Spinal cord (tissue), 10 donors: ENCODE measurements around the gene DEAF1. TPM values are rescaled to one million over a fixed set of nuclear protein-coding genes. Genes with fewer than 3 reads are reported as not detected.
"Not testable (repeated sequence)": the region's sequence is repeated elsewhere in the genome, so short reads cannot be mapped to it uniquely, and the experiment has no call there.

Source experiments
- DNase-seq, 6 donors: peaks; one replicate each; pipeline versions ENCODE4 v3.0.0 to v3.0.0-alpha.2; 2013 to 2015; ENCODE audit warnings: low spot score in 6 of 6, low read depth in 4 of 6
- H3K27ac ChIP-seq: one replicate; pipeline ENCODE4 v1.5.1; 2013; ENCODE audit warnings: low read depth, low read length, control low read depth
- H3K27me3 ChIP-seq: one replicate; pipeline ENCODE4 v1.6.1; 2013; ENCODE audit warnings: low read length; ENCODE audit not compliant: control insufficient read depth, insufficient read depth
- H3K36me3 ChIP-seq: one replicate; pipeline ENCODE4 v1.6.1; 2013; ENCODE audit warnings: low read length; ENCODE audit not compliant: control insufficient read depth, insufficient read depth
- H3K4me1 ChIP-seq: one replicate; pipeline ENCODE4 v1.6.1; 2013; ENCODE audit warnings: low read length; ENCODE audit not compliant: control insufficient read depth, insufficient read depth
- H3K4me3 ChIP-seq: one replicate; pipeline ENCODE4 v1.5.1; 2013; ENCODE audit warnings: low read depth, low read length, control low read depth
- H3K9me3 ChIP-seq: one replicate; pipeline ENCODE4 v1.6.1; 2013; ENCODE audit warnings: low read length; ENCODE audit not compliant: control insufficient read depth, insufficient read depth
- WGBS: methylation state at CpG from one replicate; pipeline ENCODE4 v1.1.5; 2013; ENCODE audit warnings: missing lambda C conversion rate; ENCODE audit not compliant: insufficient coverage; 5-methylcytosine and 5-hydroxymethylcytosine counted together
- polyA plus RNA-seq, 2 donors: library from polyadenylated mRNA; unstranded; fragments of 120-200 nt; gene quantifications; one replicate each; pipeline ENCODE4 v1.2.1, GENCODE V29; 2013; ENCODE audit not compliant: insufficient read length in 2 of 2
- total RNA-seq, 2 donors: library from RNA; depleted of rRNA in 1 of 2; stranded (reverse); fragments of 120-200 nt in 1 of 2; fragments of >200 nt in 1 of 2; gene quantifications; one replicate each; pipeline versions ENCODE4 v1.2.3 to v1.2.4, GENCODE V29; 2013 to 2014
- donor health status: healthy.

Gene DEAF1
- total and polyA plus RNA-seq, 4 donors = 45.3 to 242 (median 154) TPM

DNA sequence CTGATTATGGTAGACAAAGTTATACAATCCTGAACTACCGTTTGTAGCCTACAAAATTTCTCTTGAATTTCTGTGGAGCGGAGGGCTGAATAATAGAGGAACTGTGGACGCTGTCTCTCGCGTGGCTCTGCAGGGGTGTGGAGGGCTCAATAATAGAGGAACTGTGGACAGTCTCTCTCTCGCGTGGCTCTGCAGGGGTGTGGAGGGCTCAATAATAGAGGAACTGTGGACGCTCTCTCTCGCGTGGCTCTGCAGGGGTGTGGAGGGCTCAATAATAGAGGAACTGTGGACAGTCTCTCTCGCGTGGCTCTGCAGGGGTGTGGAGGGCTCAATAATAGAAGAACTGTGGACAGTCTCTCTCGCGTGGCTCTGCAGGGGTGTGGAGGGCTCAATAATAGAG, 41.9 kb downstream of the DEAF1 start:
- H3K9me3 ChIP-seq = not testable (repeated sequence)

GRCh38 chr11:650482-650881, 44.5 kb downstream of the DEAF1 start:
- Histone ChIP-seq H3K27ac (no peak overlapping the region), H3K4me3 (no peak overlapping the region), H3K36me3 (peaks cover 80% of the 10 kb centered on the region), H3K27me3 (no peaks in the 10 kb centered on the region), H3K4me1 (no peaks in the 10 kb centered on the region), H3K9me3 (no peaks in the 10 kb centered on the region)
- DNase-seq = no peak
- 100% methylated on average over 7 of the region's 10 CpGs for WGBS

More for the DNA sequence above, 41.9 kb downstream of the DEAF1 start:
- H3K36me3 ChIP-seq = peaks cover 77% of the 10 kb centered on the region
- not testable (repeated sequence) for H3K4me3 ChIP-seq, DNase-seq, H3K27me3 ChIP-seq, H3K4me1 ChIP-seq, H3K27ac ChIP-seq
- 84% methylated on average over 12 of the region's 14 CpGs for WGBS

GRCh38 chr11:647672-648158, 47.3 kb downstream of the DEAF1 start:
- H3K4me3 ChIP-seq, H3K27me3 ChIP-seq, H3K27ac ChIP-seq, DNase-seq, H3K9me3 ChIP-seq, H3K4me1 ChIP-seq: not testable (repeated sequence)
- peaks cover 79% of the 10 kb centered on the region for H3K36me3 ChIP-seq
- WGBS = 89% methylated on average over 7 of the region's 14 CpGs

DNA sequence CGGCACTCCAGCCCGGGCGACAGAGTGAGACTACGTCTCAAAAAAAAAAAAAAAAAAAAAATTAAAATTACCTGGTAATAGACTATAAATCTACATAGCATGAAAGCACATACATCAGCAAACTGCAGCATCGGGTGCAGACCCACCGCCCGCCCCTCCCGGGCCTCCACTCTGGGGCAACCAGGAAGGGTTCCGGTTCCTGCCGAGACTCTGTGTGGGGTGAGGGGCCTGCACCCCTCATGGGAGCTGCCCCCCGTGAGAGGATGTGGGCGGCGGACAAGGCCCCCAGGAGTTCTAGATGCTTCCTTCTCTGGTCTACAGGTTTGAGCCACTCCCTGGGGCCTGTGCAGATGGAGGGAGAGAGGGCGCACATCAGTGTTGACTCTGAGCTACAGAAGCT, 48.8 kb downstream of the DEAF1 start:
- no peak for DNase-seq
- Histone ChIP-seq H3K36me3 (peaks cover 84% of the 10 kb centered on the region), H3K27ac (no peak overlapping the region), H3K9me3 (no peaks in the 10 kb centered on the region), H3K27me3 (peaks cover 2% of the 10 kb centered on the region), H3K4me3 (no peak overlapping the region), H3K4me1 (peaks cover under 1% of the 10 kb centered on the region)
- WGBS = 87% methylated on average over 9 of the region's 14 CpGs

- 86% methylated on average over 15 of the region's 16 CpGs for WGBS
- H3K4me3 ChIP-seq = no peak overlapping the region
- DNase-seq = no peak
- peaks cover 9% of the 10 kb centered on the region for H3K27me3 ChIP-seq
- no peaks in the 10 kb centered on the region for H3K9me3 ChIP-seq
- peaks cover 84% of the 10 kb centered on the region for H3K36me3 ChIP-seq
- peaks cover 8% of the 10 kb centered on the region for H3K4me1 ChIP-seq
- no peak overlapping the region for H3K27ac ChIP-seq
Measured at GRCh38 chr11:645536-645935, 49.5 kb downstream of the DEAF1 start.

DNA sequence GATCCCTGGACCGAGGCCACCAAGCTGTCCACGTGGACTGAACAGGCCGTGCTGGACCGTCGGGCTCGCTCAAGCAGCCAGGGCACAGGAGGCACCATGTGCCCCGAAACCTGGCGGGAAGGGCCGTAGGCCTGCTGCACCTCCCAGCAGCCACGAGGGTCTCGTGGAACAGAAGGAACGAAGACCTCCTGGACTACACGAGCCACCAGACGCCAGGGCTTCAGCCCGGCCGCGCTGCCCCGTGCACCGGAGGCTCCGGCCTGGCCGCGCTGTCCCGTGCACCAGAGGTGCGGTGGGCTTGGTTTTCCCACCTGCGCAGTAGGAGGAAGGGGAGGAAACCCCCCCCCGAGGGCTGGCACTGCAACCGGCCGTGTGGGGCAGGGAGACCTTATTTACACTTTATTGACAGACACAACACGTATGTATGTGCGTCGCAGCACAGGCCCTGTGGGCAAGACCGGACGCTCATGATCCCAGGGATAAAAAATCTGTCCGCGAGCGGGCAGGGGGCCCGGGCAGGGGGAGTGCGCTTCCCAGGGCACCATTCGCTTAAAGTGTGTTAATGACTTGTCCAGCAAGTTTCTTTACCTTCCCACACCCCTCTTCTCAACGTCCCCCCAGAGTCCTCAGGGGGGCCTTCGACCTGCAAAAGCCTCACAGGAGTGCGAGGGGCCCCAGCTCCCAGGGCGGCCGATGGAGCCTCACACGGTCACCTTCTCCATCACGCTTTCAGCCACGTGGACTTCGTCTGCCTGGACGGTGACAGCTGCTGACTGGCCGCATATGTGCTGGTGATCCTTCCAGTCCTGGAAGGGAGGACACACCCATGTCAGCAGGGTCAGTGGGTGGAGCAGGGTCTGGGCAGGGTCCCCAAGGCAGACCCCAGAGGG, 50.9 kb downstream of the DEAF1 start:
- no peak for DNase-seq
- Histone ChIP-seq H3K4me1 (peaks cover 14% of the 10 kb centered on the region), H3K4me3 (no peak overlapping the region), H3K27ac (no peak overlapping the region), H3K27me3 (peaks cover 17% of the 10 kb centered on the region), H3K36me3 (peaks cover 80% of the 10 kb centered on the region), H3K9me3 (no peaks in the 10 kb centered on the region)
- 92% methylated on average over 42 of the region's 50 CpGs for WGBS

DNA sequence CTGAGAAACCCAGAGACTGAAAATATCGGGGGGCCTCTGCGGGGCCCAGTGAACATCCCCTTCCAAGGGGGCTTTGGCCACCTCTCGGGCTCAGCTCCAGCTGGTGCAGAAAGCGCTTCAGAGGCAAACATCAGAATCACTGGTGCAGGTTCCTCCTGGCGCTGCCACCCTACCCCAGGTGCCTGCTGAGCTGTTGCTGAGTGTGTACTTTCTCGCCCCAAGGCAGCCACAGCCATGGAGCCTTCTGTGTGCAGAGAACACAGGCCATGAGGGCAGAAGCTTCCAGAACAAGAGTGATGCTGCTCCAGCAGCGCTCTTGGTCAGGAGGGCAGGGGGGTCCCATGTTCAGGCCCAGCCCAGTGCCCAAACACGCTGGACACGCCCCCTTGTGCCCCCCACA, 51.7 kb downstream of the DEAF1 start:
- Histone ChIP-seq H3K4me1 (peaks cover 21% of the 10 kb centered on the region), H3K36me3 (peaks cover 76% of the 10 kb centered on the region), H3K27me3 (peaks cover 24% of the 10 kb centered on the region), H3K4me3 (no peak overlapping the region), H3K9me3 (no peaks in the 10 kb centered on the region), H3K27ac (no peak overlapping the region)
- no peak for DNase-seq
- 95% methylated on average over 9 of the region's 9 CpGs for WGBS

DNA sequence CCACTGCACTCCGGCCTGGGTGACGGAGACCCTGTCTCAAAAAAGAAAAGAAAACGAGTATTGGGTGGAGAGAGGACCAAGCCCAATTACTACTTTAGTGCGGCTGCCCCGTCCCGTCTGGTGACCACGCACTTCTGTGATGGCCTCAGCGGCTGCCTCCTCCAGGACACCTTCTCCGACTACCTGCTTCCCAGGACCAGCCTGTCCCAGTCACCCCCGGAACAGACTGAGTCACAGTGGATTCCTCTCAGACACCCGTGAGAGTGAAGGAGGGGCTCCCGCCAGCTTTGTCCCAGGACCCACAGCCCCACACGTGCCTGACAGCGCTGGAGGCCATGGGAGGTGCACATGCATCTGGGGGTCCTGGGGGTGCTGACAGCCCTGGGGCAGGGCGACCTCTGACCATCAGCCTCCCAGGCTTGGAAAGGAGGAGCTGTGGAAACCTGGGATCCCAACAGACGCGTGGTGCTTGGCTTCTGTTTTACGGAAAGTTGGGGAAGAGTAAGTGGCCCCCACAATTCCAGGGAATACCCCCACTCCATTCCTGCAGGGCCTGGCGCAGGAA, 53.1 kb downstream of the DEAF1 start:
- WGBS = 87% methylated on average over 13 of the region's 19 CpGs
- no peak overlapping the region for H3K27ac ChIP-seq
- H3K36me3 ChIP-seq = peaks cover 69% of the 10 kb centered on the region
- DNase-seq = no peak
- H3K4me3 ChIP-seq = no peak overlapping the region
- H3K4me1 ChIP-seq = peaks cover 31% of the 10 kb centered on the region
- H3K27me3 ChIP-seq = peaks cover 36% of the 10 kb centered on the region
- H3K9me3 ChIP-seq = no peaks in the 10 kb centered on the region

- H3K27ac ChIP-seq = no peak overlapping the region
- peaks cover 38% of the 10 kb centered on the region for H3K4me1 ChIP-seq
- no peak overlapping the region for H3K4me3 ChIP-seq
- peaks cover 55% of the 10 kb centered on the region for H3K36me3 ChIP-seq
- DNase-seq = peak in 1 of 6 donors; percentile 2
- H3K27me3 ChIP-seq = peaks cover 48% of the 10 kb centered on the region
- WGBS = 11% methylated on average over 46 of the region's 69 CpGs
- no peaks in the 10 kb centered on the region for H3K9me3 ChIP-seq
Measured at GRCh38 chr11:640021-640706, 54.9 kb downstream of the DEAF1 start.
